Left ventricle myocardium inferior (tissue), 1 donor: Measurements from ENCODE around the gene ARHGAP24. TPM values are rescaled to one million over a fixed set of nuclear protein-coding genes. Genes with fewer than 3 reads are reported as not detected.
A peak's percentile ranks its signal among the peaks of the same experiment; 100 is the strongest.

Experiments used
- DNase-seq: peaks from one replicate; pipeline ENCODE4 v3.0.0-alpha.2; 2020
- H3K27ac ChIP-seq: fragments of 200-600 bp; replicated peaks from 2 replicates; pipeline ENCODE4 v1.8.0; 2021
- H3K27me3 ChIP-seq: fragments of 200-600 bp; 2 replicates; pipeline ENCODE4 v1.8.0; 2021; ENCODE audit warnings: low read depth
- H3K36me3 ChIP-seq: fragments of 200-600 bp; 2 replicates; pipeline ENCODE4 v1.8.0; 2021
- H3K4me1 ChIP-seq: fragments of 200-600 bp; 2 replicates; pipeline ENCODE4 v1.8.0; 2021
- H3K4me3 ChIP-seq: fragments of 200-600 bp; 2 replicates; pipeline ENCODE4 v1.8.0; 2021; ENCODE audit warnings: mild to moderate bottlenecking, moderate library complexity
- H3K9me3 ChIP-seq: fragments of 200-600 bp; replicated peaks from 2 replicates; pipeline ENCODE4 v1.8.0; 2021
- intact Hi-C: fragments of 100-400 bp; cut with micrococcal nuclease; formaldehyde crosslinking; loops from one replicate; pipeline ENCODE4 v1.11.0; 2022
- total RNA-seq: library from RNA; stranded (reverse); fragmentation: NEBNext Ultra II Directional; extraction: Animal tissue kit (Norgen Biotek cat#: 25700); gene quantifications from one replicate; pipeline ENCODE4 v1.2.1, GENCODE V29; 2021
- TF ChIP-seq, protein P1 (sequence below): fragments of 200-600 bp; IDR thresholded peaks from 2 replicates; pipeline ENCODE4 v1.8.0; 2021; ENCODE audit warnings: antibody characterized with exemption, mild to moderate bottlenecking, borderline replicate concordance
- donor health status: DM: no; HTN: yes; CAD: no; lungs with severe emphysema.

Gene ARHGAP24
- total RNA-seq, 1 donor from 2014 or later: 13.7 TPM

DNA sequence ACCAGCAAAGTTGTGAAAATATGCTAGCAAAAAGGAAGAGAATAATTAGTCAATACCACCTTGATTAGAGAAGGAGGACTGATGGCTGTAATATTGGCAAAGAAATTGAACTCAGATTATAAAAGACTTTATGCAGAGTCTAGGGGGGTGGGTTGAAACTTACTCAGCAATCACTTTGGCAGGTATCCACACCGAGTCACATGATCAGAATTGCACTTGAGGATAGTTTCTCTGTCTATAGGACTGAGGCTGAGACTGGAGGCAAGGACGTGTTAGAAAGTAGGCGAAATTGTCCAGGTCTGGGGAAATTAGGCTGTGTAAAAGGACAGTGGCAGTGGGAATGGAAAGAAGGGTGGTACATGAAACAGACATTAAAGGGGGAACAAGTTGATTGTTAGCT, 284.4 kb downstream of the ARHGAP24 start:
- TF ChIP-seq, protein P1, sequence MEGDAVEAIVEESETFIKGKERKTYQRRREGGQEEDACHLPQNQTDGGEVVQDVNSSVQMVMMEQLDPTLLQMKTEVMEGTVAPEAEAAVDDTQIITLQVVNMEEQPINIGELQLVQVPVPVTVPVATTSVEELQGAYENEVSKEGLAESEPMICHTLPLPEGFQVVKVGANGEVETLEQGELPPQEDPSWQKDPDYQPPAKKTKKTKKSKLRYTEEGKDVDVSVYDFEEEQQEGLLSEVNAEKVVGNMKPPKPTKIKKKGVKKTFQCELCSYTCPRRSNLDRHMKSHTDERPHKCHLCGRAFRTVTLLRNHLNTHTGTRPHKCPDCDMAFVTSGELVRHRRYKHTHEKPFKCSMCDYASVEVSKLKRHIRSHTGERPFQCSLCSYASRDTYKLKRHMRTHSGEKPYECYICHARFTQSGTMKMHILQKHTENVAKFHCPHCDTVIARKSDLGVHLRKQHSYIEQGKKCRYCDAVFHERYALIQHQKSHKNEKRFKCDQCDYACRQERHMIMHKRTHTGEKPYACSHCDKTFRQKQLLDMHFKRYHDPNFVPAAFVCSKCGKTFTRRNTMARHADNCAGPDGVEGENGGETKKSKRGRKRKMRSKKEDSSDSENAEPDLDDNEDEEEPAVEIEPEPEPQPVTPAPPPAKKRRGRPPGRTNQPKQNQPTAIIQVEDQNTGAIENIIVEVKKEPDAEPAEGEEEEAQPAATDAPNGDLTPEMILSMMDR: no peak
- H3K27ac ChIP-seq: no peak overlapping the region
- H3K9me3 ChIP-seq: no peaks in the 10 kb centered on the region
- no peaks in the 10 kb centered on the region for H3K27me3 ChIP-seq
- intact Hi-C loops: loop anchor here (10.0 kb wide), 1 partner anchor 285 kb away; no protein-coding TSS in a partner anchor
- peaks cover 31% of the 10 kb centered on the region for H3K4me1 ChIP-seq
- DNase-seq: no peak
- no peak overlapping the region for H3K4me3 ChIP-seq
- no peaks in the 10 kb centered on the region for H3K36me3 ChIP-seq

DNA sequence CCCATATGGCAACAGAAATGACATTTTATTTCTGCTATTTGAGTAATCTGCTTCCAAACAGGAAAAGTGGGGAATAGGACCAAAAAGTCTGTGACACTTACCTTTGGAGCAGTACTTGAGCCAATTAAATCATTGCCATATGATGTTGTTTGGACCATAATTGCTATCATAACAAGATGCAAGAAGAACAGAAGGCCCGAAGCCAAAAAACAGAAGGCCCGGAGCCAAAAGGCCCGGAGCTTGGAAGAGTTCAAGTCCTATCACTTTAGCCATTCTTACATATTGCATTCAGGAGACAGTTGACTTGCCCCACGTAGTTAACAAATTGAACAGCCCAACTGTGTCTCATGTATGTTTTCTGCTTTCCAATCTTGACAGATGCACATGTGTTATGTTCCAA, 285.6 kb downstream of the ARHGAP24 start:
- DNase-seq: no peak
- H3K36me3 ChIP-seq: no peaks in the 10 kb centered on the region
- TF ChIP-seq, protein P1: no peak
- peak overlapping the region; percentile 41 for H3K27ac ChIP-seq
- no peaks in the 10 kb centered on the region for H3K27me3 ChIP-seq
- no peak overlapping the region for H3K4me3 ChIP-seq
- no peaks in the 10 kb centered on the region for H3K9me3 ChIP-seq
- intact Hi-C loops: no loop called here
- peaks cover 26% of the 10 kb centered on the region for H3K4me1 ChIP-seq

DNA sequence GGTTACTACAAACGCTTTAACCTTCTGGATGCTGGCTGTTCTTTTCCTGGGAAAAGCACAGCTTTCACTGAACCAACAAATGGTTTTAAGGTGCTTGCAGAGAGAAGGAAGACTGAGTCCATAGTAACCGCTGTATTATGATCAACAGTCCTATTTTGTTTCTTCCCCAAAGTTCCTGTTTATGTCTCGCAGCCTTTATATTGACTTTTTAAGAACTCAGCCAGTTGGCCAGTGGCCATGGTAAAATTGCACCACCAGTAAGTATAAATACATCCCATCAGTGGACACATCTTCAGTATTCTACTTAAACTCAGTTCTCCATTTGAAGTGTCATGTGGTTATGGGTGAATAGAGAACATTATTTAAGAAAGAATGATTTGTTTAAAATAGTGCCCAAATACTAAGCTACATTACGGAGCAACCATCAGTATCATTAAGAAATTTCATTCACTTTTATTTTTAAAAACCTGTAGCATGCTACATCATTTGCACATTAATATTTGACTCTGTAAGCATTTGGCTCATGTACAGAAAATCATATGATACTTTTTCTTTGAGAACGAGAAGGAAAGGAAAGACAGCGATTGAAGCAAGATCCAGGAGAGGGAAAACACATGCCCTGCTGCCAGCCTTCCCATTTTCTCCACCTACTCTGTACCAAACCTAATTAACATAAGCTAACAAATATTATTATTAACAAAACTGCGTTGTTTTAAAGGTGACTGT, 287.0 kb downstream of the ARHGAP24 start:
- no peak overlapping the region for H3K4me3 ChIP-seq
- no peaks in the 10 kb centered on the region for H3K27me3 ChIP-seq
- TF ChIP-seq, protein P1: no peak
- no peaks in the 10 kb centered on the region for H3K9me3 ChIP-seq
- peaks cover 26% of the 10 kb centered on the region for H3K4me1 ChIP-seq
- no peak for DNase-seq
- intact Hi-C loops: no loop called here
- peak overlapping the region; percentile 41 for H3K27ac ChIP-seq
- no peaks in the 10 kb centered on the region for H3K36me3 ChIP-seq

DNA sequence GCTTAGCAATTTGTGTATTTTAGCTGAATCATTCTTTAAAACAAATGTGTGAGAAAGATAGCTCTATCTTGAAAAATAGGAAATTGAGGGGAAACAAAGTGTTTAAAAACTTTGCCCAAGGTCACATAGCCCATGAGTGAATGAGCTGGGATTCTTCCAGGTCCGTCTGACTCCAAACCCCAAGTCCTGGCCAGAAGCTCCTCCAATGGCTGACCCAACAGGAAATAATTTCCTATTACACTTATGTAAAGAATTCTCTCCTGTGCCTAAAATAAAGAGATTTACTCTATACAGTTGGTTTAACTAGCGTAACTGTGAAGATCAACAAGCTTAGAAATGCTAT, 287.6 kb downstream of the ARHGAP24 start:
- Histone ChIP-seq H3K27me3 (no peaks in the 10 kb centered on the region), H3K27ac (peak overlapping the region; percentile 41), H3K4me3 (no peak overlapping the region), H3K9me3 (no peaks in the 10 kb centered on the region), H3K4me1 (peaks cover 26% of the 10 kb centered on the region), H3K36me3 (no peaks in the 10 kb centered on the region)
- TF ChIP-seq, protein P1: no peak
- intact Hi-C loops: no loop called here
- DNase-seq: no peak

DNA sequence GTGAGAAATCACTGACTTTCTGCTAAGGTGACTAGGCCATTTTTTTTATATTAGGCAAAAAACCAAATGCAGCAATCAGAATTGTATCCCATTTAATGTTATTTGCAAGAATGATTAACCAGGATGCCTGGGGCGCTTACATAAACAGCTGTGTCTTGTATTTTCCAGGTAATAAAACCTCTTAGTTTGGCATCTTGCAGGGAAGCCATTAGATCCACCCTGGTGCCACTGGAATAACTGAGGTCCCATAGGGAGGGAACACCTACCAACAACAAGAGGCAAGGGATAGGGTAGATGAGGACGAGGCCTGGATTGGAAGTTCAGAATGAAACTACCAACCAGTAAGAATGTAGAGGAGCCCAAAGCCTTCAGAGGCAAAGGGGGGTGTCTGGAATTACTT, 288.3 kb downstream of the ARHGAP24 start:
- Histone ChIP-seq H3K36me3 (no peaks in the 10 kb centered on the region), H3K4me1 (peaks cover 26% of the 10 kb centered on the region), H3K4me3 (no peak overlapping the region), H3K27ac (peak overlapping the region; percentile 41), H3K27me3 (no peaks in the 10 kb centered on the region), H3K9me3 (no peaks in the 10 kb centered on the region)
- intact Hi-C loops: no loop called here
- TF ChIP-seq, protein P1: no peak
- DNase-seq: no peak
